Measurements from ENCODE around the gene CCDC180.
A peak's percentile ranks its signal among the peaks of the same experiment; 100 is the strongest.
"Not testable (repeated sequence)": the region's sequence is repeated elsewhere in the genome, so short reads cannot be mapped to it uniquely, and the experiment has no call there.

CCDC180 gene

DNA sequence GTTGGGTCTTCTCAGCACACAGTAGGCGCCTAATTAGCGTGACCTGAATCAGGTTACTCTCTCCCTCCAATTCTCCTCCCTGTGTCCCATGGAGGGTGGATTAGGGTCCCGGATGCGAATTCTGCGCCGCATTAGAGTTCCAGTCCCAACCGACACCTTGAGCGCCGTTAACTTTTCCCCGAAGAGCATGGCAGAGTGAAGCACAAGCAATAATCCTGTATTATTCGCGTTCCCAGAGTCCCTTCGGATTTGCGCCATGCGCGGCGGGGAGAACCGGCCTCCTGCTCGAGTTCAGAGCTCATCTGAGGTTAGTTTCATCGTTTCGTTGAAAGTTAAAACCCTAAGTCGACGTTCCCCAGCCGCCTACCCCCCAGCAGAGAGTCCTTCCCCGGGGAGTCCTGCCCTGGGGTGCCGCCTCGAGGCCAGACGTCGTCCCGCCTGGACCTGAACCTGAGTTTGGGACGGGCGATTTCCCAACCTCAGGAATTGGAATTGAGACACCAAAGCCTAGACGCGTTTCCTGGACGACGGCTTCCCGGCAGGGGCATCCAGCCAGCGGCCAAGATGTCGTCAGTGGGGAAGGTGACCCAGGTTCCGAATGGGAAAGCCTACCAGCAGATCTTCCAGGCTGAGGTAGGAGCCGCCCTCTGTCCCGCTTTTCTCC, at the start of gene CCDC180:
TSS of gene CCDC180 (plus strand) at position 160 of the 664 bp plus-strand sequence. CDS start at position 565, 405 bp downstream.
- DNase-seq (ENCODE audit: extremely low read depth, low read depth) = no peak
- peak within 1 kb of the TSS; percentile 22 for H3K4me3 ChIP-seq (replicated peaks; ENCODE audit: low read depth, low read length)
- TF ChIP-seq, protein P1, sequence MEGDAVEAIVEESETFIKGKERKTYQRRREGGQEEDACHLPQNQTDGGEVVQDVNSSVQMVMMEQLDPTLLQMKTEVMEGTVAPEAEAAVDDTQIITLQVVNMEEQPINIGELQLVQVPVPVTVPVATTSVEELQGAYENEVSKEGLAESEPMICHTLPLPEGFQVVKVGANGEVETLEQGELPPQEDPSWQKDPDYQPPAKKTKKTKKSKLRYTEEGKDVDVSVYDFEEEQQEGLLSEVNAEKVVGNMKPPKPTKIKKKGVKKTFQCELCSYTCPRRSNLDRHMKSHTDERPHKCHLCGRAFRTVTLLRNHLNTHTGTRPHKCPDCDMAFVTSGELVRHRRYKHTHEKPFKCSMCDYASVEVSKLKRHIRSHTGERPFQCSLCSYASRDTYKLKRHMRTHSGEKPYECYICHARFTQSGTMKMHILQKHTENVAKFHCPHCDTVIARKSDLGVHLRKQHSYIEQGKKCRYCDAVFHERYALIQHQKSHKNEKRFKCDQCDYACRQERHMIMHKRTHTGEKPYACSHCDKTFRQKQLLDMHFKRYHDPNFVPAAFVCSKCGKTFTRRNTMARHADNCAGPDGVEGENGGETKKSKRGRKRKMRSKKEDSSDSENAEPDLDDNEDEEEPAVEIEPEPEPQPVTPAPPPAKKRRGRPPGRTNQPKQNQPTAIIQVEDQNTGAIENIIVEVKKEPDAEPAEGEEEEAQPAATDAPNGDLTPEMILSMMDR (IDR thresholded peaks at IDR 0.05; ENCODE audit: low read depth, low read length, missing control alignments) = no peak

GRCh38 chr9:97259834-97260514, 47.5 kb upstream of the CCDC180 start:
- not testable (repeated sequence) for H3K4me3 ChIP-seq (replicated peaks; ENCODE audit: low read depth, low read length); DNase-seq (ENCODE audit: extremely low read depth, low read depth)

DNA sequence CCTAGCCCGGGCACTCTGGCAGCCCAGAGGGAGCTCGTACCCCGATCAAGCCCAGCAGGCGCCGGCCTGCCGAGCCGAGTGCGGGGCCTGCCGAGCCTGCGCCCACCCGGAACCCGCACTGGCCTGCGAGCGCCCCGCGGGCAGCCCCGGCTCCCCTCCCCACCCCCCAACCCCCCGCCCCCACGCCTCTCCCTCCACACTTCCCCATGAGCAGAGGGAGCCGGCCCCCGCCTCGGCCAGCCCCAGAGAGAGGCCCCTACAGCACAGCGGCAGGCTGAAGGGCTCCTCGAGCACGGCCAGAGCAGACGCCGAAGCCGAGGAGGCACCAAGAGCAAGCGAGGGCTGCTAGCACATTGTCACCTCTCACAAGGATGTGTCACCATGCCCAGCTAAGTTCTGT, 36.2 kb upstream of the CCDC180 start:
- H3K4me3 ChIP-seq (replicated peaks; ENCODE audit: low read depth, low read length) = no peak overlapping the region
- no peak for DNase-seq (ENCODE audit: extremely low read depth, low read depth)
- TF ChIP-seq, protein P1 (IDR thresholded peaks at IDR 0.05; ENCODE audit: low read depth, low read length, missing control alignments) = no peak

- TF ChIP-seq, protein P1 (IDR thresholded peaks at IDR 0.05; ENCODE audit: low read depth, low read length, missing control alignments) = no peak
- no peak overlapping the region for H3K4me3 ChIP-seq (replicated peaks; ENCODE audit: low read depth, low read length)
- no peak for DNase-seq (ENCODE audit: extremely low read depth, low read depth)
Observed at GRCh38 chr9:97272072-97272471, 35.4 kb upstream of the CCDC180 start.

- no peak for DNase-seq (ENCODE audit: extremely low read depth, low read depth)
- TF ChIP-seq, protein P1 (IDR thresholded peaks at IDR 0.05; ENCODE audit: low read depth, low read length, missing control alignments) = no peak
- no peak overlapping the region for H3K4me3 ChIP-seq (replicated peaks; ENCODE audit: low read depth, low read length)
Observed at GRCh38 chr9:97276310-97276852, 31.1 kb upstream of the CCDC180 start.

- no peak overlapping the region for H3K4me3 ChIP-seq (replicated peaks; ENCODE audit: low read depth, low read length)
- DNase-seq (ENCODE audit: extremely low read depth, low read depth) = no peak
- TF ChIP-seq, protein P1 (IDR thresholded peaks at IDR 0.05; ENCODE audit: low read depth, low read length, missing control alignments) = no peak
Observed at GRCh38 chr9:97277953-97278352, 29.5 kb upstream of the CCDC180 start.

- TF ChIP-seq, protein P1 (IDR thresholded peaks at IDR 0.05; ENCODE audit: low read depth, low read length, missing control alignments) = no peak
- DNase-seq (ENCODE audit: extremely low read depth, low read depth) = no peak
- H3K4me3 ChIP-seq (replicated peaks; ENCODE audit: low read depth, low read length) = no peak overlapping the region
Observed at GRCh38 chr9:97280755-97281330, 26.6 kb upstream of the CCDC180 start.
